ENCODE measurements around the gene LRFN4.

Gene LRFN4

DNA sequence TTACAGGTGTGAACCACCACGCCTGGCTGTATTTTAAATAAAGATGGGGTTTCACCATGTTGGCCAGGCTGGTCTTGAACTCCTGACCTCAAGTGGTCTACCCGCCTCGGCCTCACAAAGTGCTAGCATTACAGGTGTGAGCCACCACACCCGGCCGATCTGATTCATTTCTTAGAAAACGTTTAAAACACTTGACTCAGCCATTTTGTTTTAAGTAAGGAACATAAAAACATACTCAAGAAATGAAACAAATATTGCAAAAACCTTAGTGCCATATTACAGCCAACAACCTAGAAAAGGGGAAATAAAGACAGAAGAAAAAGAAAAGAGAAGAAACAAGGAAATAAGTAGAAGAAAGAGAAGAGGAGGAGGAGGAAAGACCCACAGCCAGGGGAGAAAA lies 17.4 kb downstream of the LRFN4 start:
- DNase-seq: no peak

DNA sequence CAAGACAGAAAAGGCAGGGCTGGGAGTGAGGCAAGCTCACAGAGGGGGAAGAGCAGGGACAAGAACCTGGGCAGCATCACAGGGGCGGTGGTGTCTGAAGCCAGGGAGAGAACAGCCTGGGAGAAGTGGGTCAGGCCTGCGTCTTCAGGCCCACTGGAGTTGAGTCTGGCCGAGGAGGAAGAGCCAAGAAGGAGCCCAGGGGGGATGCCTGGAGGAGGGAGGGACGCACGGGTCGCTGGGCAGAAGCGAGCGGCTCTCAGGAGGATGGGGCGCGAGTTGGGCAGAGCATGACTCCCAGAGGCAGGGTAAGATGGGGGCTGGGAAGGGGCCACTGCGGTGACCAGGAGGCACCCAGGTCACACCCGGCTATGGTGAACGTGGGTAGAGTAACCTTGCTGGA lies 18.5 kb downstream of the LRFN4 start:
- DNase-seq: no peak

DNA sequence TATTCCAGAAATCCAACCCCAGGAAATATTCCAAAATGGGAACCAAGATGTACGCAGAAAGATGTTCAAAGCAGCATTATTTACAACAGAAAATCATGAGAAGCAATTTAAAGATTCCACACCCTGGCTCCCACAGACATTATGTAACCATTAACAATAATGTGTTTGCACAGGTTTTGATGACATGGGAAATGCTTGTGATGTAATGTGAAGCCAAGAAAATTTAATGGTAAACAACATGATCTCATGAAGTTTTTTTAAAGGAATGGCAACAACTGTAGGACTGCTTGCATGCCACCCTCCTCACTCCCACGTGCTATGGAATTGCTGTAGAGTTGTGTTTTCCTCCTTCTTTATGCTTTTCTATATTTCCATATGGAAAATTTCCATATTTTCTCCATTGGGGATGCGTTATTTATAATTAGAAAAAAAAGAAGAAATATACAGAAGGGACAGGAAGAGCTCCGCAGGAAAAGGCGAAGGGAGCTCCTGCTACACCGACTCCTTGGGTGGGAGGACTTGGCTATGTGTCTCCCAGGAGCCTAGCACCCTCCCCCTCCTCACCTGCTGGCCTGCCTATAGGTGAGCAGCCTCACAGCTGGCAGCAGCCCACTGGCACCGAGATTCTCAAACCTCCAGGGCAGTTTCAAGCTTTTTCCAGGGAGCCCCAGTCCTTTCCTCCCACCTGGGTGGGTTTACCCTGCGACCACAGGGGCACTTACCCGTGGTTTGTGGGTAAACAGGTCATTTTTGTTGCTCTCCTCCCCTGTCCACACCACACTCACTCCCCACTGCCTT lies 20.9 kb downstream of the LRFN4 start:
- no peak for DNase-seq

DNA sequence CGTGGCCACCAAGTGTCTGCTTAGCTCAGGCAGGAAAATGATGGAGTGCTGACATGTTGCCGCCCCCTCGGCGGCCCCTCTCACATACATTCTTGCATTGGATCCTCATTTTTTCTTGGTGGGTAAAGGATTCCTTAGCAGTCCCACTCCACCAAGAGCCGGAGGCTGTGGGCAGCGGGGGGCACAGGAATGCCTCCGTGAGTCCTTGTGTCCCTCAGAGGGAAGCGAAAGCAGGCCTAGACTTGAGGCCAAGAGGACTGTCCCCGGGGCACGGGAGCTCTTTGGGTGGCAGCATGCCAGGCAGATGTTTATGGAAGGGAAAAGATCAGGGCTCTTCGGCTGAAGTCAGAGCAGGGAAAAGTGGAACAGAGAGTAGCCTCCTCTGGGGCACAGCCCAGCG lies 21.6 kb downstream of the LRFN4 start:
- DNase-seq: no peak

DNA sequence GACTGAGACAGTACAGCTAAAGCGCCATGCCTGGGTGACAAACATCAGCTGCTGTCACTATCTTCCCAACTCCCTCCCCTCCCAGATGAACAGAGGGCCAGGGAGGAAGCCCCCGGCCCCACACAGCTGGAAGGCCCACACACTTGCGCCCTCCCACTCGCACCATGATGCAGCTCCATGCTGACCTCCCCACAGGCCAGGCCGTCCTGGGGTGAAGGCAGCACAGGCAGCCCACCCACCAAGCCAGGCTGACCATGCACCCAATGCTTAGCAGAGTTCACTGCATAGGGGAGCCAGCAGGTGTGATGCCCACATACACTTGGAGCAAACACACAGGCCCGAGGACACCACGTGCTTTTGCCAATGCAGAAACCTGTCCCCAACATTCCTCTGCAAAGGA lies 22.1 kb downstream of the LRFN4 start:
- DNase-seq: no peak

DNA sequence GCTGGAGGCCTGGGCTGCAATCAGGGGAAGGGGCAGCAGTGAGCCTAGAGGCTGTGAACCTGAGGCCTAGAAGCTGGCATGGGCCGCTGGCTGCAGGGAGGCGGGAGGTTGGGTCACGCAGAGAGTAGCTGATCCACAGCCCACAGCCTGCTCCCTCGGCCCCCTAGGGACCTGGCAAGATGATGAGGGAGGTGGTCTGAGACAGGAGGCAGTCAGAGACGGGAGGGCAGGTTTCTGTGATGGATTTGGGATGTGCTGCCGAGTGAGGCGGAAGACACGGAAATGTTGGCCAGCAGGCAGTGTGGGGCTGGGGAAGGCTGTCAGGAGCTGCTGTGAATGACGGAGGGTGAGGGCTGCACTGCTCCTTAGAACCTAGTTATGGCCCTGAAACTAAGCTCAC lies 22.7 kb downstream of the LRFN4 start:
- DNase-seq: no peak

DNA sequence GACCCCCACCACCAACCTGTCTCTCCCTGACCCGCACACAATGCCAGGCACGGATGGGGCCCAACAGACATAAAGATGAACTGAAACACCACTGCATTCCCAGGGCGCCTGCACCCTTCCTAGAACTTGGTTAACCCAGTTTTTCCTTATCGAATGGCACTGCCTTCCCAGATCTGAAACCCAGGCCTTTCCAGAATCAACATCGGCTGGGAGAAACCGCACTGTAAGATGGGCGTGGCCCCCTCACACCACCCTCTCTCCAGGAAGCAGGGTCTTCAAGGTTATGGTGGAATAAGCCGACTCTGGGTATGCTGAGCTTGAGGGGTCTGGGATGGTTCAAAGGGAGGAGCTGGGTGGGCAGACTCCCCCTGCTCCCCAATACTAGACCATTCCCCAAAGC lies 23.1 kb downstream of the LRFN4 start:
- DNase-seq: no peak

DNA sequence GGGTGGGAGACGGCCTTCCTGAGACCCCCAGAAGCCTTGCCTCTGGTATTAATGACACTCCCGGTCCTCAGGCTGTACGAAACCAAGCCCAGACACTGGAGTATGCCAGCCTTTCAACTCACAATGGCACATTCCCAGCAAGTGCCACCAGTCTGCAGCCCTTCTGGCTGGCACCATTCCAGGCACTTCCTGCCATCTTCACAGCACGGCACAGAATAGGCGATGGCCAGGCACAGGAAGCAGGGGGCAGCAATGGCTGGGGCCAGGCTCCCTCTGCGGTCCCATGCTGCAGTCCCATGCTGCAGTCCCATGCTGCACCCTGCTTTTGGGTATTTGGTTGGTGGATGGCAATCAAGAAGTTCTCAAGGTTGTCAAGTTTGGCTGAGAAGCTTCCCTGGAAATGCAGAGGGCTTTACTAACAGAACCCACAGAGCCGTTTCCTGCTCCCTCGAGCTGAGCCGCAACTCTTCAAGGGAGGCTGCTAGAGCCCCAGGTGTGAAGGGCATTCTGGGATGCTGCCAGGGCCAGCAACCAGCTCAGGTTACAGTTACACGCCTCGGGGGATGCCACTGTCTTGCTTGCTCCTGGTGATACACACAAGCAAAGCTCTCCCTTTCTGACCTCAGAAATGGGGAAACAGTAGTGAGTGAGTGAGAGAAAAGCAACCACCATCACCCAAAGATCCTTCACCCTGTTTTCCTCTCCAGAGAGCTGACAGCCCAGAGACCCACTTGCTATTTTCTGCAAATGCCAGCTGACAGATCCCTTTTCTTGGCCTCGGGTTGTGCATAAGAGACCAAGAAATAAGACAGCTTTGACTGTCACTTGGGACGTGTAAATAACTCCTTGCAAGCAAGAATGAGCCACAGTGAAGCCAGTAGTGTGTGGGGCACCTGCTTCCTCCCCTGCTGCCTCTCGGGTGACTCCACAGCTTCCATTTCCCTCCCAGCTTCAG lies 23.9 kb downstream of the LRFN4 start:
- DNase-seq: no peak

DNA sequence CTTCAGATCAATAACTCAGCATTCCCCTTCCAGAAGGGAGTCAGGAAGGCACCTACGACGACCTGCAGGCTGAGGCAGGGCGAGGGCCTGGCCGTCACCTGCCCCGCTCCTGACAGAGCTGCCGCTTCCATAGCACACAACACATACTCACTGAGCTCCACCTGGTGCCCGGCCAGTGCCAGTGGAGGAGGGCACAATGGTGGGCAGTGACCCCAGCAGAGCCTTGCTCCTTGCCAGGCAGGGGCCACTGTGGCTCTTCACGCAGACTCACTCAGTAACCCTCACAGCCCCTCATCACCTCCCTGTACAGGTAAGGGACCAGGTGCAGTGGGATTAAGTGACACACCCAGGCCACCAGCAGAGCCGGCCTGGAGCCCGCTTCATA lies 24.6 kb downstream of the LRFN4 start:
- no peak for DNase-seq

DNA sequence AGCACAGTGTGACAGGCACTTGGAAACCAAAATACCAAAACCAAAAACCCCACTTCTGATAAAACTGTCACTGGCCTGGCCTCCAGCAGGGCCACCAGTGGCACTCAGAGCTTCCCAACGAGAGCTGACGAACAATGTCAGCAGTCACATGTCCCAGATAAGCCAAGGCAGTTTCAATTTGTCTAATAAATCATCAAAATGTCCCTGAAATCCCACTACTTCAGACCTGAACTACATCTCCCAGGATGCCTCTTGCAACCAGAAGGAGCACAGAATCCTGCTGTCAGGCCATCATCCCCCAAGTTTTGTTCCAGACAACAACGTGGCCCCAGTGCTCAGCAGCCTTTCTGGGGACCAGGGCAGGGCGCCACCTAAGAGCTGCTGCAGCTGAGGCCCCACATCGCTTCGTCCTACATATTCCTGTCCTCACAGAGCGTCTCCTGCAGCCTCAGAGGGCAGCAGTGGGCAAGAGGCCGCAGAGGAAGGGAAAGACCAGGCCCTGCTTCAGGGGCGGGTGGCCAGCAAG lies 25.1 kb downstream of the LRFN4 start:
- no peak for DNase-seq

DNA sequence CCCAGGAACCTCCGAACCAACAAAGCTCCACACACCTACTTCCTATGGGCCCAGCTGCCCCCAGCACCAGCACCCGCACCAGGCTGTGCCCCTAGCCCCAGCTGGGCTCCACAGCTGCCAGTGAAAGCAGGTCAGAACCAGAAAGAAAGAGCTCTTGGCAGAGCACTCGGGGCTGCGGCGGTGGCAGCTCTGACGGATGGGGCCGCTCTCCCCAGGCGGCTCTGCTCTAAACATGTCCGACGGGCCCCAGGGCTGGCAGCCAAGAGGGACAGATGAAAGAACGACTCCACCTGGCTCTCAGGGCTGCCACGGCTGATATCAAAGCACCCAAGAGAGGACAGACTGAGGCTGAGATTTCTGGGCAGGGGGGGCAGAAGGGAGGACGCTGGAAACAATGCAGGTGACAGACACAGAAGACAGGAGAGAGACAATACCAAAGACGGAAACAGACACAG lies 25.7 kb downstream of the LRFN4 start:
- no peak for DNase-seq

DNA sequence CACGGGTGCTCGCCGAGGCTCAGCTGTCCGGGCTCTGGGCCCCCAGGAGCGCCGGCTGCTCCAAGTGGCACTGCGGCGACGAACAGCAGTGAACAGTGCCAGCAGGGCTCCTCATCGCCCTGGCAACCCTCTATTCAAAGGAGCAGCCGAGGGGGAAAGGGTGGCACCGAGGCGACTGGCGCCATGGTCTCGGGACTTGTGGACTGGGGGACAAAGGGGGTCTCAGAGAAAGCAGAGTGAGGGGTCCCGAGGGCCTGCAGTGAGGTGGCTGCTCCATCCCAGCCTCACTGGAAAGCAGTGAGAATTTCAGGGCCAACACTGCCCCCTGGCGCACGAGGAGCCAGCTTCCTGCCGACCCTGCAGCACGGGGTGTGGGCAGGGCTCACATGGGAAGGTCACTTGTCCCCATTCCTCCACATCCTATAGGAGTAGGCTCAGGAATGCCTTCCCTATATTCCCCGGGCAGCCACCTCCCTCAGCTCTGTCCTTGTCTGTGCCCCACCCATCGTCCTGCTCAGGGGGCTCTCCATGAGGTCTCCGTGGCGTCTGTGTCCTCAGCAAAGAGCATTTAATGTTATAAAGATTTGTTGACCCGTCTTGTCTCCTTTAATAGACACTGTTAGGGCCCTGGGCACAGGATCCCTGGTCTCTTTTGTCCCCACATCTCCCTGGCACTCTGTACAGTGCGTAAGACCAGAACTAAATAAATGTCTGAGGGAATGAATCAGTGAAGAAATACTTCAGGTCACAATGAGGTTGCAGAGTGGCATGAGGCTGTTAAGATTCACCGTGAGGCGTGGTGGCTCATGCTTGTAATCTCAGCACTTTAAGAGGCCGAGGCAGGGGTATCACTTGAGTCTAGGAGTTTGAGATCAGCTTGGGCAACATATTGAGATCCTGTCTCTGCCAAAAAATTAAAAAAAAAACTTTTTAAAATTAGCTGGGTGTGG lies 26.4 kb downstream of the LRFN4 start:
- no peak for DNase-seq

DNA sequence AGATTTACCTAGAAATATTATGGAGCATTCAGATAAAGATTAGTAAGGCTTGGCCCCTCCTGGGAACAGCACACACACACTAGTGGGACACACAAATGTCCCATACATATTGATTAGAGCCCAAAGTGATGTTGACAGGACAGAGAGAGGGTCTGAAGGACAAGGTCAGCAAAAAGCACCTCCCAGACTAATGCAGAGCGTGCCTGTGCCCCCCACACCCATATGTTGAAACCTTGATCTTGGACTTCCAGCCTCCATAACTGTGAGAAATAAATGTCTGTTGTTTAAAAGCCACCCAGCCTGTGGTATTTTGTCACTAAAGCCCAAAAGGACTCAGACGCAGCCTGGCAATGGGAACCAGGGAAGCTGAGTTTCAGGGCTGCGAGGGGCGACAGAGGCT lies 27.6 kb downstream of the LRFN4 start:
- DNase-seq: no peak

DNA sequence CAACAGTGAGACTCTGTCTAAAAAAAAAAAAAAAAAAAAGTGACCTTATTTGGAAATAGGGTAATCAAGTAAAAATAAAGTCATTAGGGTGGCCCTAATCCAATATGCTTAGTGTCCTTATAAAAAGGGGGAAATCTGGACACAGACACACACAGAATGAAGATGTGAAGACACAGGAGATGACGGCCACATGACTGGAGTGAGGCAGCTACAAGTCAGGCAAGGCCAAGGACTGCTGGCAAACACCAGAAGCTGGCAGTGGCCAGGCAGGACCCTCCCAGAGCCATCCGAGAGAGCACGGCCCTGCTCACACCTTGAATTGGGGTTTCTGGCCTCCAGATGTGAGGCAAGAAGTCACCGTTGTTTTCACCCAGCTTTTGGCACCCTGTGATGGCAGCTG lies 28.6 kb downstream of the LRFN4 start:
- no peak for DNase-seq

DNA sequence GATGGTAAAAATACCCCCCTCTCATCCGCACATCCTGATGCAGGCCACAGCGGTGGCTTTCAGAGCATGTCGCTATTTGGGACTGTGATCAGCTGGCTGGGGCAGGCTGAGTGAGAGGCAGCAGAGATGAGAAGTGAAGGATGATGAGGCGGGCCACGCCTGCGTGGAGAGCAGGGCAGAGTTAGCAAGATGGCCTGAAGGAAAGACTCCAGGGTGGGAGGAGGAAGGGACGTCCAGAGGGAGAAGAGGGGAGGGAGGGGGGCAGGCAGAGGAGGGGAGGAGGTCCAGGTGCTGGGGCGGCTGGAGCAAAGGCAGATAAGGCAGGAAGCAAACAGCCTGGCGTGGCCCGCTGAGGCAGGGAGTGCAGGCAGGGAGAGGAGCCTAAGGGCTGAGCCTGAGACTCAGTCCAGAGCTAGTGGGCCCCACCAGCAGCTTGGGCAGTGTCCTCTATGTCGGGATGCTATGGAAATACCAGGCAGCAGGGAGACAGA lies 29.1 kb downstream of the LRFN4 start:
- no peak for DNase-seq

DNA sequence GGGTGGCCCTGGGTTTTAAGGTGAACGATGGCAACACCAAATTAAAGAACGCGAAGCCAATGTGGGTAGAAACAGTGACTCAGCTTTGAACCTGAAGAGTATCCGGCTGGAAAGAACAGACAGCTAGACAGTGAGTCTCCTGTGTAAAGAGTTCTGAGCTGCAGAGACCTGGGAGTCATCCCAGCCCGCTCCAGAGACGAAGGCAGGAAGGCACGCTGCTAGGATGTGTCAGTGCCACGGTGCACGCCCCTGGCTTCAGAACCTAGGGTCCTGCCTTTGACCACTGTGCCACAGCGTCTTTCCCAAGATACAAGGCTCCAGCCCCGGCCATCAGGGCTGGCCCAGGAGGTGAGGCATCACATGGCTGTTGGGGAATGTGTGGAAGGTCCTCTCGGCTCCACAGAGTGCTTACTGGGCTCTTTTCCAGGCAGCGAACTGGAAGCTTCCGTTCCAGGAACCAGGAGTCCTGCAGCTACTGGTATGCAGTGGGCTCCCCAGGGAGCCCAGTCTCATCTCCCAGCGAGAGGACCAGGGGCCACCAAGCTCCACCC lies 29.9 kb downstream of the LRFN4 start:
- no peak for DNase-seq

DNA sequence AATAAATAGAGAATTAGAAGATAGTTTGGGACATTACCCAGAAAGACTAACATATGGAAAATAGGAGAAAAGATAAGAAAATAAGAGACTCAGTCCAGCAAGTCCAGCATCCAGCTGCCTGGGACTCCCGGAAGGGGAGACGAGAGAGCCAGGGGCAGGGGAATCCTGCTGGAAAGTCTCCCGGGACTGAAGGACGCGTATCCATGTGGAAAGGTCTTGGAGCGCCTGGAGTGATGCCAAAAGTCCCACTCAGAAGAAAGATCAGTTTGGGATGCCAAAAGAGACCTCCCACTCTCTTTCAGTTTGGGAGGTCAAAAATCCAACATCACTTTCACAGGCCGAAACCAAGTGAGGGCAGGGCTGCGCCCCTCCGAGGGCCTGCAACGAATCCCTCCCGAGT lies 30.7 kb downstream of the LRFN4 start:
- no peak for DNase-seq

DNA sequence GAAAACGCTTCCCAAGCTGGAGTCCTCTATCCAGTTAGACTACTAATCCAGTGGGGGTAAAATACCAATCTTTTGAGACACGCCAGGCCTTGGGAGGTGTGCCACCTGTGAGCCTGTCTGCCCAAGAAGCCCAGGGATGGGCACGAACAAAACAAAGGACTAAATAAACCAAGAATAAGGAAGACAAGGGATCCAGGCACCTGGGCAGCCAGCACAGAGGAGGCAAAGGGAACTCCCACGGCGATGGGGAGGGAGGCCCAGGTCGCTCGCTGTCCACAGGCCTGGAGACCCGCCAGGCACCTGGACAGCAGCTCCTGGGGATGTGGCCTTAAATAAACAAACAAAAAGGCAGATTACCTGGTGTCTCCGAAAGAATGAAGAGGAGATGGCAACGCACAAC lies 31.4 kb downstream of the LRFN4 start:
- no peak for DNase-seq

DNA sequence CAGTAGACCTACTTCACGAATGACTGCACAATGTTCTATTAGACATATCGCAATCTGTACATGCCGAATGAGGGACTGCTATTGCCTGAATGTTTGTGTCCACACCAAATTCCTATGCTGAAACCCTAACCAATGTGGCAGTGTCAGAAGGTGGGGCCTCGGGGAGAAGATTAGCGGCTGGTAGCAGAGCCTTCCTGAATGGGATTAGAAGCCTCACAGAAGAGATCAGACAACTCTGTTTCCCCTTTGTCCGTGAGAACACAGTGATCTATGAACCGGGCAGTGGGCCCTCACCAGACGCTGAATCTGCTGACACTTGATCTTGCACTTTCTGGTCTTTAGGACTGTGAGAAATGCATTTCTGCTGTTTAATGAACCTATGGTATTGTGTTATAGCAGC lies 33.1 kb downstream of the LRFN4 start:
- no peak for DNase-seq

DNA sequence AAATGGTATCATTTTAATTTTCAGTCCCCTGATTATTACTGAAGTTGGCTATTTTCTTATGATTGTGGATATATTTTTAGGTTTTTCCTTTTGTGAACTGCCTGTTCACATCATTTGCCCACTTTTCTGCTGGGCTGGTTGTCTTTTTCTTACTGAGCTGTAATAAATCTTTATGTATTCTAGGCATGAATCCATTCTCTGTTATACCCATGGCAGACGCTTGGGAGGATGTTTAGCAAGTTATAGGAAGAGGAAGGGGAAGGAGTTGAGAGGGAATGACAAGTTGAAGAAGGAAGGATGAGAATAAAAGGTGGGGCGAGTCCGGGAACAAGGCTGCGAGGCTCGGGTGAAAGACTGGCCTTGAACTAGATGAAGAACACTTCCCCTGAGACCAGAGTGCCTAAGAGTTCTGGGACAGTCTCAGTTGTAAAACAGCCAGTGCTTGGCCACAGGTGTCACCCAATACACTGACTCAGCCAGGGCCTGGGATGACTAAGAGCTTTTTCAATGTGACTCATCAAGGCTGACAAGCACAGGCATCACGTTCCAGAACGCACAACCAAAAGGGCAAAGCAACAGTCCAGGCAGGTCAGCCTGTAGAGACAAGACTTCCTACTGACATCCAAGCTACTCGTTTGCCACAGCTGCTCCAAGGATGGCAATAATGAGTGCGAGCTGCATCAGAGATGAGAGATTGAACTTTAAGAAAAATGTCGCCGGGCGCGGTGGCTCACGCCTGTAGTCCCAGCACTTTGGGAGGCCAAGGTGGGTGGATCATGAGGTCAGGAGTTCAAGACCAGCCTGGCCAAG lies 35.2 kb downstream of the LRFN4 start:
- no peak for DNase-seq

DNA sequence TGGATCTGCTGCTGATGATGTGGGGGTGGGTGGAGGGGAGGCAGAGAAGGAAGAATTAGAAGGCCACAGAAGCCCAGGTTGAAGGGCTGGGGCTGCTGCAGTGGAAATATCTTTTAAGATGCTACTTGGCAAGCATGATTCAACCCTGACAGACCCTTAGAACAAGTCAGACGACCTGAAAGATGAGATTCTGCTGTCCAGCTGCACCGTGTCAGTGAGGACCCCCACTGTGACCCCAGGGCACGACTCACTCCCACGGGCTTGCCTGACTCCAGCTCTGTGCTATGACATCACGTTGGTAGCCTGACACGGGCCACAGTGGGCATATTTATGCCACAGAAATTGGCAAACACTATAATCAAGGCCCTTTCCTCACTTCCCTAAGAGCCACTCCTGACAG lies 36.0 kb downstream of the LRFN4 start:
- no peak for DNase-seq

Data from GF-D8 (cell line).